H7 (cell line): ENCODE measurements around the gene RET. TPM values are rescaled to one million over a fixed set of nuclear protein-coding genes. Genes with fewer than 3 reads are reported as not detected.

Source experiments
- DNase-seq: peaks from one replicate; pipeline ENCODE4 v3.0.0; 2012
- H3K27me3 ChIP-seq: 2 replicates; pipeline ENCODE4 v1.6.0; 2011; ENCODE audit warnings: mild to moderate bottlenecking, low read length; ENCODE audit not compliant: control insufficient read depth, insufficient read depth
- H3K36me3 ChIP-seq: replicated peaks from 2 replicates; pipeline ENCODE4 v1.5.1; 2011; ENCODE audit warnings: low read length; ENCODE audit not compliant: control insufficient read depth, insufficient read depth
- H3K4me3 ChIP-seq: 2 replicates; pipeline ENCODE4 v1.5.1; 2011; ENCODE audit warnings: low read depth, mild to moderate bottlenecking, control low read depth, low read length, moderate library complexity; ENCODE audit not compliant: insufficient read depth
- total RNA-seq: library from RNA; depleted of rRNA; stranded (reverse); fragments of >200 nt; shearing (Covaris generic); gene quantifications from 2 replicates; pipeline ENCODE4 v1.2.3, GENCODE V29; 2014

The RET gene
- total RNA-seq, 1 experiment from 2014 or later, result 16.0 TPM

GRCh38 chr10:43118631-43119415, 42.0 kb downstream of the RET start:
- DNase-seq, result no peak
- H3K4me3 ChIP-seq, result no peak overlapping the region
- no peaks in the 10 kb centered on the region for H3K36me3 ChIP-seq
- H3K27me3 ChIP-seq, result no peaks in the 10 kb centered on the region

- DNase-seq, result no peak
- Histone ChIP-seq H3K27me3 (no peaks in the 10 kb centered on the region), H3K36me3 (no peaks in the 10 kb centered on the region), H3K4me3 (no peak overlapping the region)
These were observed 42.7 kb downstream of the RET start for GRCh38 chr10:43119416-43120115.

- Histone ChIP-seq H3K36me3 (no peaks in the 10 kb centered on the region), H3K27me3 (no peaks in the 10 kb centered on the region), H3K4me3 (no peak overlapping the region)
- no peak for DNase-seq
These were observed 43.5 kb downstream of the RET start for GRCh38 chr10:43120116-43120928.

GRCh38 chr10:43120929-43121314, 44.1 kb downstream of the RET start:
- Histone ChIP-seq H3K27me3 (no peaks in the 10 kb centered on the region), H3K4me3 (no peak overlapping the region), H3K36me3 (no peaks in the 10 kb centered on the region)
- no peak for DNase-seq

GRCh38 chr10:43121444-43121843, 44.6 kb downstream of the RET start:
- no peaks in the 10 kb centered on the region for H3K27me3 ChIP-seq
- no peaks in the 10 kb centered on the region for H3K36me3 ChIP-seq
- H3K4me3 ChIP-seq, result no peak overlapping the region
- no peak for DNase-seq

- no peaks in the 10 kb centered on the region for H3K36me3 ChIP-seq
- no peak overlapping the region for H3K4me3 ChIP-seq
- no peak for DNase-seq
- H3K27me3 ChIP-seq, result no peaks in the 10 kb centered on the region
These were observed 45.2 kb downstream of the RET start for GRCh38 chr10:43122096-43122495.

- no peak overlapping the region for H3K4me3 ChIP-seq
- DNase-seq, result no peak
- H3K36me3 ChIP-seq, result no peaks in the 10 kb centered on the region
- no peaks in the 10 kb centered on the region for H3K27me3 ChIP-seq
These were observed 46.0 kb downstream of the RET start for GRCh38 chr10:43122826-43123225.

GRCh38 chr10:43123361-43124093, 46.7 kb downstream of the RET start:
- Histone ChIP-seq H3K4me3 (no peak overlapping the region), H3K36me3 (no peaks in the 10 kb centered on the region), H3K27me3 (no peaks in the 10 kb centered on the region)
- DNase-seq, result peak; percentile 58

GRCh38 chr10:43124094-43124521, 47.2 kb downstream of the RET start:
- peak; percentile 39 for DNase-seq
- H3K36me3 ChIP-seq, result no peaks in the 10 kb centered on the region
- no peak overlapping the region for H3K4me3 ChIP-seq
- no peaks in the 10 kb centered on the region for H3K27me3 ChIP-seq

- peak; percentile 33 for DNase-seq
- H3K27me3 ChIP-seq, result no peaks in the 10 kb centered on the region
- H3K36me3 ChIP-seq, result no peaks in the 10 kb centered on the region
- no peak overlapping the region for H3K4me3 ChIP-seq
These were observed 47.9 kb downstream of the RET start for GRCh38 chr10:43124574-43125273.

- DNase-seq, result peak; percentile 33
- H3K4me3 ChIP-seq, result no peak overlapping the region
- no peaks in the 10 kb centered on the region for H3K27me3 ChIP-seq
- H3K36me3 ChIP-seq, result no peaks in the 10 kb centered on the region
These were observed 48.5 kb downstream of the RET start for GRCh38 chr10:43125274-43125845.

GRCh38 chr10:43125881-43126731, 49.2 kb downstream of the RET start:
- H3K27me3 ChIP-seq, result no peaks in the 10 kb centered on the region
- H3K36me3 ChIP-seq, result no peaks in the 10 kb centered on the region
- no peak overlapping the region for H3K4me3 ChIP-seq
- peak; percentile 43 for DNase-seq
